DMS79 treated with DMSO at 0.1 percent for 48 hours (cell line): Measurements from ENCODE around the gene CSTPP1.
"Not testable (repeated sequence)": the region's sequence is repeated elsewhere in the genome, so short reads cannot be mapped to it uniquely, and the experiment has no call there.

Source experiments
- DNase-seq: peaks from one replicate; lab custom pipeline; 2025; lab: John Stamatoyannopoulos, UW

The CSTPP1 gene

DNA sequence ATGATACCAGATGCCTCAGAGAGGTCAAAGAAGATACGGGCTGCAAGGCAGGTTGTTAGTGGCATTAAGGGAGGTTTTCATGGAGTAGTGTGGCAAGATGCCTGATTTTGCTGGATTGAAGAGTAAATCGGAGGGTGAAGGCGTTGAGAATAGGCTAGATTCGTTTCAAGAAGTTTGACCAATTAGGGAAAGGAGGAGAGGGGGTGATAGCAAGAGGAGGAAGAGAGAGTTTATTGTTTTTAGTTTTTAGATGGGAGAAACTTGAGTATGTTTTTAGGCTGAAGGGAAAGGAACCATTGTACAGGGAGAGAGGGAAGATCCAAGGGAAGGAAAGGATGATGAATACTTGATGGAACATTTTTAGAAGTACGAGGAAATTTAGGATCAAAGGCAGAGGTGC lies 16.5 kb downstream of the CSTPP1 start:
- DNase-seq = no peak

GRCh38 chr11:46958777-46959176 lies 22.2 kb downstream of the CSTPP1 start:
- no peak for DNase-seq

DNA sequence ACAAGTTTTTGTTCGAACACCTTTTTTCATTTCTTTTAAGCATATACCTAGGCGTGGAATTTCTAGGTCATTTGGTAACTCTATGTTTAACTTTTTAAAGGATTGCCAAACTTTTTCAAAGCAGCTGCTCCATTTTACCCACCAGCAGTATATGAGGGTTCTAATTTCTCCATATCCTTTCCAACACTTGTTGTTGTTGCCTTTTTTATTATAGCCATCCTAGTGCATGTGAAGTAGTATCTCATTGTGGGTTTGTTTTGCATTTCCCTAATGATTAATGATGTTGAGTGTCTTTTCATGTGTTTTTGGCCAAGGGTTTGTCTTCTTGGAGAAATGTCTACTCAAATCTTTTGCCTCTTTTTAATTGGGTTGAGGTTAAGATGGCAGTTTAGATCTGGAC lies 24.5 kb downstream of the CSTPP1 start:
- DNase-seq = no peak

DNA sequence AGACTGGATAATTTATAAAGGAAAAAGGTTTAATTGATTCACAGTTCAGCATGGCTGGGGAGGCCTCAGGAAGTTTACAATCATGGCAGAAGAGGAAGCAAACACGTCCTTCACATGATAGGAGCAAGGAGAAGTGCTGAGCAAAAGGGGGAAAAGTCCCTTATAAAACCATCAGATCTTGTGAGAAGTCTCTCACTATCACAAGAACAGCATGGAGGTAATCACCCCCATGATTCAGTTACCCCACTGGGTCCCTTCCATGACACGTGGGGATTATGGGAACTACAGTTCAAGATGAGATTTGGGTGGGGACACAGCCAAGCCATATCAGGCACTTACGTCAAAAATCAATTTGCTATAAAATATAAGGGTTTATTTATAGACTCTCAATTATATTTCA lies 25.3 kb downstream of the CSTPP1 start:
- not testable (repeated sequence) for DNase-seq

DNA sequence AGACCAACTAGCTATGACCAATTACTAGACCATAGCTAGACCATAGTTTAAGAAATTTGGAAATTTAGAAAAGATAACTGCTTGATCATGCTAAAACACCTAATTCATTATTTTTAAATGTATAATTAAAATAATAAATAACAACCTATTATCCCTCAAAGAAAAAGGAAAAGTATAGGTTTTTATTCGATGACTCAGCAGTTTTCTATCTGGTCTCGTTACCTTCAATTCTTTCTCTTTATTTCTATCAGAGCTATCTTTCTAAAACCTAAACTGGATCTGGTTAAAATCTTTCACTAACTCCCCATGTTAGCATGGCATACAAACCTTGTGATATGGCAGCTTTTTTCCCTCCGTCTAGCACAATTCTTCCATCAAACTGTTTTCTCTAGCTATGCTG lies 27.3 kb downstream of the CSTPP1 start:
- DNase-seq = no peak

- no peak for DNase-seq
Observed at GRCh38 chr11:46966773-46967172, 30.2 kb downstream of the CSTPP1 start.

- no peak for DNase-seq
Observed at GRCh38 chr11:46967962-46968361, 31.4 kb downstream of the CSTPP1 start.

DNA sequence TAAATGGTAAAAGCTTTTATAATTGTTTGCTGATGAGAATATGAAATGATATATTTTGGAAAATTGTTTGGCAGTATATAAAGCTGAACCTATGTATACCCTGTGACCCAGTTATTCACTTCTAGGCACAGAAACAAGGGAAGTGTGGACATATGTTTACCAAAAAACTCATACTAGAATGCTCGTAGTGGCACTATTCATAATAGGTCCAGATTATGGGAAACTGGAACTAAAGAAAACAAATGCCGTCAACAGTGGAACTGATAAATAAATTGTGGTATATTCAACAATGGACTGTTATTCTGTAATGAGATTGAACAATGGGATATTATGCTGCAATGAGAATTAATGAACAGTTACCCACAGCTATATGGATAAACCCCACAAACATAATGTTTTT lies 32.8 kb downstream of the CSTPP1 start:
- no peak for DNase-seq

- DNase-seq = no peak
Observed at GRCh38 chr11:46970913-46971625, 34.5 kb downstream of the CSTPP1 start.

GRCh38 chr11:46972343-46972742 lies 35.8 kb downstream of the CSTPP1 start:
- DNase-seq = no peak

GRCh38 chr11:46972821-46973220 lies 36.3 kb downstream of the CSTPP1 start:
- DNase-seq = no peak

GRCh38 chr11:46976182-46976854 lies 39.8 kb downstream of the CSTPP1 start:
- no peak for DNase-seq

DNA sequence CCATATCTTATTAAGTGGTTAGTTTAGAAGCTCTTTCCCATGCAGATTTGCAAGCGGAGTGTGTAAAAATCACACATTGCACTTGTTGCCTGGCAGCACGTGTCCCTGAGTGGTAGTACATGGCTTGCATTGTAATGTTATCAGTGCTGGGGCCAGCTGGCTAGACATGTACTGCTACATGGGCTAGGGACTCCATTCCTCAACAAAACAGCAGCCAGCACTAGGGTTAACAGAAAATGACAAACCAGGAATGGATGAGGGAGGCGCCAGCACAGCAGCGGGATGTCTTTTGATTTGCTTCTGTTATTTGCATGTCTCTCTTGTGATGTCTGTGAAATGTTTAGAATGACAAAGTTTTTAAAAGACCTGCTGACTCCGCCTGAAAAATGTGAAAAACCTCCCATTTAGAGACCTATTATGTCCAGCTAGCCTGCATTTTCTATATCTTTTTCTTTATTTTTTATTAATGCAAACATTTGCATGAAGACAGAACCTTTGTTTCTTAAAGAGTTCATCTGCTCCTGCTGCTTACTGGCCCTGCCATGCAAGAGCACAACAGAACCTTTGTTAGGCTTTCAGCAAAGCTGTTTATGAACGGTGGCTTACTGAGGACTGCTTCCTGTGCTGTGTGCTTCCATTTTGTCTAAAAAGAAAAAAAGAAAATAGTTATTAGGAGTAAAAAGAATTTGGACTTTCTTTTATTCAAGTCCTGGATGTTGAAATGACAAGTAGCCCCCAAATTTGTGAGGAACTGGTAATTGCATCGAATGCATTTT lies 40.7 kb downstream of the CSTPP1 start:
- DNase-seq = no peak

- no peak for DNase-seq
Observed at GRCh38 chr11:46978005-46978491, 41.5 kb downstream of the CSTPP1 start.

GRCh38 chr11:46979358-46979757 lies 42.8 kb downstream of the CSTPP1 start:
- no peak for DNase-seq

DNA sequence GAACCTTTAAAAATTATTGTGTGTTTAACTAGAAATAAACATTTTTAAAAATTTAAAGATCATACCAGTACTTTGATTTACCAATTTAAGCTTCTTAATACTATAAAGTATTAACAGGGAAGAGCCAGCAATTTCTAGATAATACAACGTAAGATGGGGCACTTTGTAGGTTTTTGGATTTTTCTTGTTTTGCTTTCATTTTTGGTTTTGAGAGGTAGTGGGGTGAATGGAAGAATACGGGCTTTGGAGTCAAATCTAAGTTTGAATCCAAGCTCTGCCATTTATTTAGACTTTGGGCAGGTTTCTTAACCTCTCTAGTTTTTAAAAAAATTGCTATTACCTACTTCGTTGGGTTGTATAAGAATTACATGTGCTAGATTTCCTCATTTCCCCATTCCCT lies 44.9 kb downstream of the CSTPP1 start:
- no peak for DNase-seq

- DNase-seq = no peak
Observed at GRCh38 chr11:46982797-46983452, 46.4 kb downstream of the CSTPP1 start.

GRCh38 chr11:46983598-46983997 lies 47.0 kb downstream of the CSTPP1 start:
- DNase-seq = no peak

- no peak for DNase-seq
Observed at GRCh38 chr11:46984548-46984947, 48.0 kb downstream of the CSTPP1 start.

GRCh38 chr11:46984987-46985386 lies 48.4 kb downstream of the CSTPP1 start:
- DNase-seq = no peak

DNA sequence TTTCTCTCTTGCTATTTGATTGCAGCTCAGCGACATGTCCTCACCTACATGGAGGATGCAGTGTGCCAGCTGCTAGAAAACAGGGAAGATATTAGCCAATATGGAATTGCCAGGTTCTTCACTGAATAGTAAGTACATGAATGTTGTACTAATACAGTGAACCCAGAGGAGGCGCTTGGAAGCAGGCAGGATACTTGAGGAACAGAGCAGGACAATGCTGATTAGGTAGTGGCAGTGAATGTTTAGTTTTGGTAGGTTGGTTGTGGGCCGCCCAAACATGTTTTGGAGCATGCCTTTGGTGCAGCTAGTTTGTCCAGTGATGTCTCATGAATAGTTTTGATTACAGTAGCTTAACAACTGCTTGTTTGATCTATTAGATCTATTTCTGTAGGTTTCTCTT lies 50.6 kb downstream of the CSTPP1 start:
- DNase-seq = no peak

DNA sequence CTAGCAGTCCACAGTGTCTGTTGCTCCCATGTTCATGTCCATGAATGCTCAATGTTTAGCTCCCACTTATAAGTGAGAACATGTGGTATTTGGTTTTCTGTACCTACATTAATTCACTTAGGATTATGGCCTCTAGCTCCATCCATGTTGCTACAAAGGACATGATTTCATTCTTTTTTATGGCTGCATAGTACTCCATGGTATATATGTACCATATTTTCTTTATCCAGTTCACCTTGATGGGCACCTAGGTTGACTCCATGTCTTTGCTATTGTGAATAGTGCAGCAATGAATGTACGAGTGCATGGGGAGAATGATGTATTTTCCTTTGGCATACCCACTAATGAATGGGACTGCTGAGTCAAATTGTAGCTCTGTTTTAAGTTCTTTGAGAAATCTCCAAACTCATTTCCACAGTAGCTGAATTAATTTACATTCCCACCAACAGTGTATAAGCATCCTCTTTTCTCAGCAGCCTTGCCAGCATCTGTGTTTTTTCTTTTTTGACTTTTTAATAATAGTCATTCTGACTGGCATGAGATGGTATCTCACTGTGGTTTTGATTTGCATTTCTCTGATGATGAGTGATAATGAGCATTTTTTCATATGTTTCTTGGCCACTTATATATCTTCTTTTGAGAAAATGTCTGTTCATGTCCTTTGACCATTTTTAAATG lies 53.4 kb downstream of the CSTPP1 start:
- DNase-seq = not testable (repeated sequence)
